Natural killer cell (primary cell): ENCODE data around the gene DAB2. TPM values are rescaled to one million over a fixed set of nuclear protein-coding genes. Genes with fewer than 3 reads are reported as not detected.
"Not testable (repeated sequence)": the region's sequence is repeated elsewhere in the genome, so short reads cannot be mapped to it uniquely, and the experiment has no call there.

Source experiments
- ATAC-seq, 3 donors: fragments of 150-1000 bp in 2 of 3; fragments of 200-7000 bp in 1 of 3; cut with Tn5 transposase; 1 replicate in 1 of 3; 2 replicates in 2 of 3; pipeline ENCODE4 v1.10.0; 2021; ENCODE audit warnings: mild to moderate bottlenecking in 2 of 3, moderate library complexity in 2 of 3
- DNase-seq, 2 donors: peaks; one replicate each; pipeline versions ENCODE4 v3.0.0 to v3.0.0-alpha.2; 2013 to 2021; ENCODE audit warnings: mixed read lengths in 1 of 2
- H3K27ac ChIP-seq: one replicate; pipeline ENCODE4 v1.5.1; 2013; ENCODE audit warnings: mild to moderate bottlenecking, low read length
- H3K27me3 ChIP-seq: one replicate; pipeline ENCODE4 v1.6.1; 2013; ENCODE audit warnings: low read length; ENCODE audit not compliant: control insufficient read depth, insufficient read depth
- H3K36me3 ChIP-seq: one replicate; pipeline ENCODE4 v1.6.1; 2013; ENCODE audit warnings: low read length; ENCODE audit not compliant: control insufficient read depth, insufficient read depth
- H3K4me1 ChIP-seq: one replicate; pipeline ENCODE4 v1.6.1; 2013; ENCODE audit warnings: low read length; ENCODE audit not compliant: control insufficient read depth, insufficient read depth
- H3K4me3 ChIP-seq: one replicate; pipeline ENCODE4 v1.5.1; 2013; ENCODE audit warnings: low read length
- H3K9me3 ChIP-seq: one replicate; pipeline ENCODE4 v1.6.1; 2013; ENCODE audit warnings: low read length; ENCODE audit not compliant: control insufficient read depth, insufficient read depth
- H3K27ac Mint-ChIP-seq, 2 donors: one replicate each; pipeline ENCODE4 v1.8.0; 2022; ENCODE audit warnings: mild to moderate bottlenecking in 2 of 2, mixed read lengths in 2 of 2, moderate library complexity in 1 of 2
- H3K27me3 Mint-ChIP-seq, 2 donors: one replicate each; pipeline ENCODE4 v1.8.0; 2022; ENCODE audit warnings: low read depth in 2 of 2, mixed read lengths in 2 of 2
- H3K36me3 Mint-ChIP-seq: one replicate; pipeline ENCODE4 v1.8.0; 2022; ENCODE audit warnings: mixed read lengths
- H3K4me1 Mint-ChIP-seq, 2 donors: one replicate each; pipeline ENCODE4 v1.8.0; 2022; ENCODE audit warnings: mixed read lengths in 2 of 2
- H3K4me3 Mint-ChIP-seq: one replicate; pipeline ENCODE4 v1.8.0; 2022; ENCODE audit warnings: mild to moderate bottlenecking, moderate library complexity, mixed read lengths
- H3K9me3 Mint-ChIP-seq, 2 donors: one replicate each; pipeline ENCODE4 v1.8.0; 2022; ENCODE audit warnings: mixed read lengths in 2 of 2
- CTCF ChIP-seq: fragments of 200-600 bp; IDR thresholded peaks from one replicate; pipeline ENCODE4 v1.8.0; 2022; ENCODE audit warnings: antibody characterized with exemption
- WGBS: methylation state at CpG from one replicate; pipeline ENCODE4 v1.1.7; 2013; ENCODE audit warnings: missing lambda C conversion rate; ENCODE audit not compliant: insufficient coverage; 5-methylcytosine and 5-hydroxymethylcytosine counted together
- intact Hi-C: fragments of 100-400 bp; cut with micrococcal nuclease; formaldehyde crosslinking; loops from one replicate; pipeline ENCODE4 v1.14.2; 2022
- total RNA-seq, 4 donors: library from RNA; stranded (reverse); fragments of 120-200 nt in 1 of 4; gene quantifications; one replicate each; pipeline versions ENCODE4 v1.2.3 to v1.2.4, GENCODE V29; 2013 to 2022

Gene DAB2
- total RNA-seq, 3 donors from 2014 or later (not counting 1 experiment from before 2014, with no cell fraction given) = 33.0 to 53.8 (median 36.9) TPM

- intact Hi-C loops = no loop called here
- Mint-ChIP-seq H3K9me3 (no peaks in the 10 kb centered on the region), H3K4me3 (no peak overlapping the region), H3K27me3 (no peaks in the 10 kb centered on the region), H3K27ac (no peak overlapping the region), H3K36me3 (no peaks in the 10 kb centered on the region), H3K4me1 (peaks cover 42% of the 10 kb centered on the region in 2 donors)
- H3K27ac ChIP-seq = no peak overlapping the region
- no peaks in the 10 kb centered on the region for H3K27me3 ChIP-seq
- H3K4me3 ChIP-seq = no peak overlapping the region
- no peaks in the 10 kb centered on the region for H3K36me3 ChIP-seq
- no peak for ATAC-seq
- no peak for TF ChIP-seq CTCF
- no peak for DNase-seq
- WGBS = 60% methylated on average over 4 of the region's 5 CpGs
- peaks cover 10% of the 10 kb centered on the region for H3K4me1 ChIP-seq
- no peaks in the 10 kb centered on the region for H3K9me3 ChIP-seq
These were observed 19.5 kb downstream of the DAB2 start for GRCh38 chr5:39405083-39405843.

DNA sequence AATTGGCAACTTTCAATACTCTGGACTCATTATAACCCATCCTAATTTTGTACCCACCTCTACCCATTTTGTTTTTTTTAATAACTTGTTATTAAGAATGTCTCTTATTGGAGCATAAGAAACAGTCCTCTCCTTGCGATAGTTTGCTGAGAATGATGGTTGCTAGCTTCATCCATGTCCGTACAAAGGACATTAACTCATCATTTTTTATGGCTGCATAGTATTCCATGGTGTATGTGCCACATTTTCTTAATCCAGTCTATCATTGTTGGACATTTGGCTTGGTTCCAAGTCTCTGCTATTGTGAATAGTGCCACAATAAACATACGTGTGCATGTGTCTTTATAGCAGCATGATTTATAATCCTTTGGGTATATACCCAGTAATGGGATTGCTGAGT lies 21.0 kb downstream of the DAB2 start:
- H3K27me3 Mint-ChIP-seq, H3K4me3 Mint-ChIP-seq, H3K4me3 ChIP-seq, ATAC-seq, H3K9me3 Mint-ChIP-seq, H3K36me3 ChIP-seq, H3K27ac ChIP-seq, intact Hi-C loops, H3K27me3 ChIP-seq, H3K36me3 Mint-ChIP-seq, H3K9me3 ChIP-seq, DNase-seq: not testable (repeated sequence)
- H3K4me1 ChIP-seq = peaks cover 19% of the 10 kb centered on the region
- WGBS = 95% methylated on average over 2 of the region's 3 CpGs
- peaks cover 49 to 52% of the 10 kb centered on the region in 2 donors for H3K4me1 Mint-ChIP-seq
- H3K27ac Mint-ChIP-seq = peak overlapping the region; percentile 96 to 97

DNA sequence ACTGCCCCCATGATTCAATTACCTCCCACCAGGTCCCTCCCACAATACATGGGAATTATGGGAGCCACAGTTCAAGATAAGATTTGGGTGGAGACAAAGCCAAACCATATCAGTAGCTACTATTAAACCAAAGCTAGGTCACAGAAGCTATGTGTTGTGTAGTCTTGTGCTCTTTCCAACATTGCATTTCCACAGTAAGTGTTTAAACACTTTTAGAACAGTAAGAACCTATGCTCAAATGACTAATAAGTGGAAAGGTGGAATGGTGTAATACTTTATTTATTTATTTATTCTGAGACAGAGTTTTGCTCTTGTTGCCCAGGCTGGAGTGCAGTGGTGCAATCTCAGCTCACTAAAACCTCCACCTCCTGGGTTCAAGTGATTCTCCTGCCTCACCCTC lies 22.6 kb downstream of the DAB2 start:
- ATAC-seq, H3K4me3 Mint-ChIP-seq, H3K27me3 Mint-ChIP-seq, DNase-seq, H3K4me3 ChIP-seq, H3K9me3 Mint-ChIP-seq, intact Hi-C loops, H3K36me3 Mint-ChIP-seq, H3K36me3 ChIP-seq, H3K9me3 ChIP-seq, H3K27me3 ChIP-seq: not testable (repeated sequence)
- peak overlapping the region; percentile 96 to 97 for H3K27ac Mint-ChIP-seq
- peaks cover 61 to 66% of the 10 kb centered on the region in 2 donors for H3K4me1 Mint-ChIP-seq
- Histone ChIP-seq H3K27ac (peak overlapping the region; percentile 50), H3K4me1 (peaks cover 21% of the 10 kb centered on the region)

- H3K27ac Mint-ChIP-seq = peak overlapping the region; percentile 96 to 97
- H3K4me3 Mint-ChIP-seq = peak overlapping the region; percentile 49
- Histone ChIP-seq H3K4me3 (no peak overlapping the region), H3K4me1 (peaks cover 21% of the 10 kb centered on the region), H3K27me3 (no peaks in the 10 kb centered on the region), H3K36me3 (no peaks in the 10 kb centered on the region), H3K9me3 (no peaks in the 10 kb centered on the region), H3K27ac (peak overlapping the region; percentile 83)
- no peak for TF ChIP-seq CTCF
- 88% methylated on average over 5 of the region's 5 CpGs for WGBS
- intact Hi-C loops = no loop called here
- H3K4me1 Mint-ChIP-seq = peaks cover 70 to 71% of the 10 kb centered on the region in 2 donors
- DNase-seq (no peak), ATAC-seq (no peak)
- H3K36me3 Mint-ChIP-seq = no peaks in the 10 kb centered on the region
- no peaks in the 10 kb centered on the region for H3K9me3 Mint-ChIP-seq
- no peaks in the 10 kb centered on the region for H3K27me3 Mint-ChIP-seq
These were observed 23.8 kb downstream of the DAB2 start for GRCh38 chr5:39400713-39401578.
